ENCODE data around the gene SLC7A8.

SLC7A8 gene

DNA sequence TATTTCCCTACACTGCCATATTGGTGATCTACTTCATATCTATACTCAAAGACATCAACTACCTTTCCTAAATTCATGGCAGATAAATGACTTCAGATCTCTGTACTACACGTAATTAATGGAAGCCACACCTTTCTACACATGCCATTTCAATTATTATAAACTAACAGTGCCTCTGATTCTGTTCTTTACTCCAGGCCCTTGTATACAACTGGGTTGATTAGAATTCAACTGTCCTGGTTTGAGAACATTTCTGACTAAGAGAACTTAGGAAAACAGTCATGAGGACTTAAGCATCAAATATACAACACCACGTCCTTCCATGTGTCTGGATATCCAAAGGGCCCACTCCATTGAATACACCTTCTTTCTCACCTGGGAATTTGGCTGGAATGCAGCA, 90.4 kb downstream of the SLC7A8 start:
- no peak for DNase-seq

DNA sequence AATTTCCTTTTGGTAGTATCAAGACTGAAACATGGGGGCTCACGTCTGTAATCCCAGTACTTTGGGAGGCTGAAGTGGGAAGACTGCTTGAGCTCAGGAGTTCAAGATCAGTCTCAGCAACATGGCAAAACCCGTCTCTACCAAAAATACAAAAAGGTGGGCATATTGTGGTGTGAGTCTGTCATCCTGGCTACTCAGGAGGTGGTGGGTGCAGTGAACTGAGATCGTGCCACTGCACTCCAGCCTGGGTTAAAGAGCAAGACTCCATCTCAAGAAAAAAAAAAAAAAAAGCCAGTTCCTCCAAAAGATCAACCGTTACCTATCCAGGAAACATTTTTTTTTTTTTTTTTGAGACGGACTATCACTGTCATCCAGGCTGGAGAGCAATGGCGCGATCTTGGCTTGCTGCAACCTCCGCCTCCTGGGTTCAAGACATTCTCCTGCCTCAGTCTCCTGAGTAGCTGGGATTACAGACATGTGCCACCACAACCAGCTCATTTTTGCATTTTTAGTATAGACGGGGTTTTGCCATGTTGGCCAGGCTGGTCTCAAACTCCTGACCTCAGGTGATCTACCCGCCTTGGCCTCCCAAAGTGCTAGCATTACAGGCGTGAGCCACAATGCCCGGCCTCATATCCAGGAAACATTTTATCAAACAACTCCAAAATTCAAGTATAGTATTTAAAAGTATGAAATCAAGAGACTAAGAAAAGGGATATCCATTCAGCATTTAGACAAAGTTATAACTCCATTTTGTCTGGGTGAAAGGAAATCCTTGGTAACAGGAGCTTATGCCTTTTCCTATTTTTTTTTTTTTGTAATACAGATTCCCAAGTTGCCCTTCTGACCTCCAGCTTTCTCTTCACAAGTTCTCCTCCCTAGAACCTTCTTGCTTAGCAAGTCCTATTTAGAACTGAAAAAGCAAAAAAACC, 91.9 kb downstream of the SLC7A8 start:
- DNase-seq, result no peak

DNA sequence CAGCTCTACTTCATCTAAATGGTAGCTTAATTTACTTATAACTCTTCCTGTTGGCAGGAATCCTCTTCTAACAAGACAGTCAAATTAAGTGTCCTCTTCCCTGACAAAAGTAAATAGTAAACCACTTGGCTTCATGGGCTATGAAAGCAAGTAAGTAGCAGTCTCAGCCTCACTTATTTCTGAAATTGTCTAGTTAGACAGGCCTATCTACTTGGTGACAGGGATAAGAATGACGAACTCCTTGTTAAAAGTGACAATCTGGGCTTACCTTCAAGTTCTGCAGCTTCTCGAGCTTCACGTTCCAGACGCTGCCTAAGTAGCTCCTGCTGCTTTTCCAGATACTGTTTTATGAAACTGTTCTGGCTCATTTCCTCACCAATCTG, 93.2 kb downstream of the SLC7A8 start:
- no peak for DNase-seq

DNA sequence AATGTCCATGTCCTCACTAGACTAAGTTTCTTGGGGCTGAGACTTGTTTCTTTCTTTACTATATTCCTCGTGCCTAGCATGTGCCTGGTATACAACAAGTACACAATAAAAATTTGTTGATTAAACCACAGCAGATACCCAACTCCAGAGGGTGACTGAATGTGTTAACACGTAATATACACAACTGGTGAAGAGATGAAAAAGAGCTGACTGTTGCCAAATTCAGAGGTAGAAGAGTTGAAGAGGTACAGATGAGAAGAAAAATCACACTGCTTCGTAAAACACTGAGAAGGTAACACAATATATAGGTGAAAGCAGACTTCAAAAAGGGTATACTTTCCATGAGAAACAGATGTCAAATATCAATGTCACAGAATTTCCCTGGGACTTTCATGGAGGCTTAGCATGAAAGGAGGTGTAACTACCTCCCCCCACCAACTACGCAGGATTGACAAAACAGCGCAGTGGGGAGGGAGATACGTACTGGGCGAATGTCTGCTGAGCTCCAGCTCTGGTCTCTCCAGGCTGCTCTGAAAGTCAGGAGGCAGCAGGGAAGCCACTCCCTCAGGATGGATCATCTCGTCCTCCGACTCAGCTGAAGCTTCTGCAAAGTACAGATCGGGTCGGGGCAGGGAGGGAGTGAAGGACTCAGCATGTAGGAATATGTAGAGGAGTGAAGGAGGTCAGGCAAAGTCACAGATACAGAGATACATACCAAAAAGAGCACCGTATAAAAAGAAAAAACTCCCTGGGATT, 93.8 kb downstream of the SLC7A8 start:
- DNase-seq, result no peak

DNA sequence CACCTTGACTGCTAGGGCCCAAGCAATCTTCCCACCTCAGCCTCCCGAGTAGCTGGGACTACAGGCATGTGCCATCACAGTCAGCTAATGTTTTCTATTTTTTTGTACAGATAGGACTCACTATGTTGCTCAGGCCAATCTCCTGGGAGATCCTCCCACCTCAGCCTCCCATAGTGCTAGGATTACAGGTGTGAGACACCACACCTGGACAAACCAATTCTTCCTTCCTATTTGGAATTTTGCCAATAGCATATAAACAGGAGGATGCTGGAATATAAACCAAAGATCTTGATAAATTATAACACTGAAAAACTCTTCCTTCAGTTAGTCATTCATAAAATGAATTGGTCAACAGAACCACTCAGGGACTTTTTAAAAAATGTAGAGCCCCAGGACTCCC, 96.9 kb downstream of the SLC7A8 start:
- DNase-seq, result no peak

DNA sequence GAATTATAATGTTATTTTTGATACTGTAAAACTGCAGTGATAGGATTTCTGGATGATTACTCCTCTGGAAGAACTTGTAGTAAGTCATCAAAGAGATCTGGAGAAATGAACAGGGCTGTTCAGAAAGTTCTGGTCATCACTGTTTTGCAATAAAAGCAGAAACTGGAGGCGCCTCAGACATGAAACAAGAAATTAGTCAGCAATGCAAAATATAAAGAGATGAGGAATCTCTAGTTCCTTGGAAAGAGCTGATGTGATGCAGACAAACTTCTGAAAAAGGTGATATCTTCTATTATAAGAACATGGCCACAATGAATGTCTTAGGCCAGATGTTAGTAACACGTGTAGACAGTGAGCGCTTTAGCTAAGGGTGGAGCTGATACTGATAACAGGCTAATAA, 98.0 kb downstream of the SLC7A8 start:
- DNase-seq, result no peak

DNA sequence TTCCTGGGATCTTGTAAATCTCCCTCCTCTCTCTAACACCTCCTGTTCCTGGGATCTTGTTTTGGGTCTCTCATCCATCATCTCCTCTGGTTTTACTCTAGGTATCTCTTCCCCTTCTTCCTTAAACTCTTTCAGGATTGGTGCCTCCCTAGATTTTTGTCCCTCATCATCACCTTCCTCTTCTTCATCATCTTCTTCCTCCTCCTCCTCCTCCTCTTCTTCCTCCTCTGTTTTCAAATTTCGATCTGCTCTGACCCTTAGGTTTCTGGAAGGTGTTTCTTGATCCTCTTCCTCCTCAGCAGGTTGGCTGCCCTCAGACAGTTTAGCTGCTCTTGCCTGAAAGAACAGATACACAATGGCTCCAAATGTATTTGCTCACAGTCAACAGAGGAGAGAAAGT, 103.0 kb downstream of the SLC7A8 start:
- no peak for DNase-seq

DNA sequence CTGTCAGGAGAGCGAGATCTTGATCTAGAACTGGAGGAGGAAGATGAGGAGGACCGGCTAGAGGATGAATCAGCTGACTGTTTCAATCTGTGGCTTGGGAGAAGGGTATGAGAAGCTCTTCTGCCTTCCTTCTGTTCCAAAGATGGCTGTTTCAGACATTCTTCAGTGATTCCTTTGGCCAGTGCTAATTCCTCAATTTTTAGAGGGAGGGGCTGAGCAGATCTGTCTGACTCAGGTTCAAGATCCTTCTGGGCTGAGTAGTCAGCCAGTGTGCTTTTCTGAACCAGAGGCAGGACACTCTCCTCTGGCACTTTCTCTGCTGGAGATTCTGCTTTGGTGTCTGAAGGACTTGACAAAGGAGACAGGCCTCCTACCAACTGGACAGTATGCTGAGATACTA, 103.7 kb downstream of the SLC7A8 start:
- no peak for DNase-seq

DNA sequence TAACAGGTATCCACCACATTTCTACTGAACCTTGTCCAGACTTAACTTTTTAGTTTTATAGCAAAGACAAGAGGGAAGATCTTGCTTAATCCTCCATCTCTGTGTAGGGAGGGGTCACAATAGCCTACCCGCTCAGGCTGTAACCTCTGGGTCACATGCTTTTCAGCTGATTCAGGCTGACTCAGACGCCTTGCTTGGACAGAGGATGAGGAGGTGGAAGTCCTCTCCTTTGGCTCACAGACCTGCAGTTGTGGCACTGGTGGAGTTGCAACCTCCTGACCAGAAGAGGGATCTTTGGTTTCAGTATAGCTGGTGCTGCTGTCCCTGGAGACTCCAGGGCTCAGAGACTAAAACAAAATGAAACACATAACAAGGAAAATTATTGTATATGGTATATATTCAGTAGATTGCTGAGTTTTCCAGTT, 104.8 kb downstream of the SLC7A8 start:
- no peak for DNase-seq

DNA sequence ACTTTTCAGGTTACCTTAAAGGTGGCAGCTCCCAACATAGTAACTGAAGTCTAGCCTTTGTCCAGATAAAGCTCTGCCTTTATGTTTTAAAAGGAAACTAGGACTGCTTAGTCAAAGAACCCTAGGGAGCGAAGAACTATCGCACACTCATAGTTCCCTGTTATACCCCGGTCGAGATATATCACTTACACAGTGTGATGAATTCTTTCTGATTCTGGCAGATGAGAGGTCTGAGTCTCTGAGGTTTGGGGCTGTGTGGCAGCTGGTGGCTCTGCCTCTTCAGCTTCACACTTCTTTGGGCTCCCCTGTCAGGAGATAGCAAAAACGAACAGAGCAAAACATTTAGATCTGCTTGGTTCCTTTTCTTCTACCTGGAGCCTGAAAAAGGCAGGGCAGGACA, 105.5 kb downstream of the SLC7A8 start:
- no peak for DNase-seq

DNA sequence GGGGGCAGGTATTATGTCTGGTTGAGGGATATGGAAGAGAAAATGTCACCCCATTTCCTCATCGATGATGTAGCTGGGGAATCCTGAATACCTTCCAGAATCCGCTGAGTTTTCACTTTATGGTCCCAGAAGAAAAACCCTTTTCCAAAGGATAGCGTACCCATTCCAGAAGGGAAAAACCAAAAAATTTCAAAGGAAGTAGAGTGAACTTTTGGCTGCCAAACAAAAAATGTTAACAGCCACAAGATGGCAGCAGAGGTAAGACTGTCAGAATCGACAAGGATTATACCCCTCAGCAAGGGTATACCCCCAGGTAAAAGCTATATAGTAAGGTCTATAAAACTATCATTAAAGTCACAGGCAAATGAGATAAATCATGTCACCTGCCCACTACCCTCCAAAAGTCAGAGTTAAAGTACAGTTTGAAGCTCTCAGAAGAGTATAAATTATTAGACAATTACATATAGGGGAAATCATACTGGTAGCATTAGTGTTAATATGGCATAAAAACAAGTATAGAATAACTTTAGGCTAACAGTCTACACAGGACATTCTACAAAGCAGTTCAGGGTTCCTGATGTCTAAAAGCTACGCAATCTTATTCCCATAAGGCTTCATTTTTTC, 106.6 kb downstream of the SLC7A8 start:
- DNase-seq, result no peak
